GM18498 (cell line): ENCODE data around the gene CPA4.

Experiments used
- ATAC-seq: cut with Tn5 transposase; IDR thresholded peaks from one replicate; pipeline ENCODE4 v1.9.1; 2021; ENCODE audit warnings: mild to moderate bottlenecking, moderate library complexity; ENCODE audit not compliant: unreplicated experiment

CPA4 gene

GRCh38 chr7:130274296-130274695, 18.7 kb upstream of the CPA4 start:
- no peak for ATAC-seq

- ATAC-seq: no peak
Measured at GRCh38 chr7:130274983-130275591, 17.9 kb upstream of the CPA4 start.

- no peak for ATAC-seq
Measured at GRCh38 chr7:130275826-130276297, 17.1 kb upstream of the CPA4 start.

GRCh38 chr7:130276796-130277762, 15.9 kb upstream of the CPA4 start:
- no peak for ATAC-seq

GRCh38 chr7:130277763-130278643, 15.0 kb upstream of the CPA4 start:
- no peak for ATAC-seq

GRCh38 chr7:130278860-130279259, 14.1 kb upstream of the CPA4 start:
- no peak for ATAC-seq

GRCh38 chr7:130279286-130279685, 13.7 kb upstream of the CPA4 start:
- ATAC-seq: no peak

GRCh38 chr7:130279906-130280305, 13.1 kb upstream of the CPA4 start:
- ATAC-seq: no peak

- ATAC-seq: no peak
Measured at GRCh38 chr7:130281260-130281659, 11.7 kb upstream of the CPA4 start.

- ATAC-seq: no peak
Measured at GRCh38 chr7:130286881-130287280, 6.1 kb upstream of the CPA4 start.

GRCh38 chr7:130288168-130288567, 4.8 kb upstream of the CPA4 start:
- no peak for ATAC-seq

- ATAC-seq: no peak
Measured at GRCh38 chr7:130288829-130289228, 4.1 kb upstream of the CPA4 start.

- no peak for ATAC-seq
Measured at GRCh38 chr7:130289478-130289877, 3.5 kb upstream of the CPA4 start.

- ATAC-seq: no peak
Measured at GRCh38 chr7:130290745-130291144, 2.2 kb upstream of the CPA4 start.

- ATAC-seq: no peak
Measured at GRCh38 chr7:130293521-130293920, 560 bp downstream of the CPA4 start.

- ATAC-seq: no peak
Measured at GRCh38 chr7:130294314-130294713, 1.4 kb downstream of the CPA4 start.

- ATAC-seq: no peak
Measured at GRCh38 chr7:130296221-130296951, 3.4 kb downstream of the CPA4 start.

GRCh38 chr7:130297628-130298543, 4.9 kb downstream of the CPA4 start:
- ATAC-seq: no peak

GRCh38 chr7:130298544-130299326, 5.8 kb downstream of the CPA4 start:
- ATAC-seq: no peak
